Natural killer cell treated with Interleukin-12 subunit alpha and Interleukin-12 subunit beta and Interleukin-15 and Interleukin-18, amount 100 ng/mL, for 72 hours (primary cell): ENCODE data around the gene ELF4. TPM values are rescaled to one million over a fixed set of nuclear protein-coding genes. Genes with fewer than 3 reads are reported as not detected.
"Not testable (repeated sequence)": the region's sequence is repeated elsewhere in the genome, so short reads cannot be mapped to it uniquely, and the experiment has no call there.

Experiments
- ATAC-seq, 2 donors: fragments of 150-1000 bp; cut with Tn5 transposase in 1 of 2; sonication (Bioruptor Pico), chemical (Tn5 transposase) in 1 of 2; 2 replicates each; pipeline ENCODE4 v1.10.0; 2021
- DNase-seq: peaks from one replicate; pipeline ENCODE4 v3.0.0; 2022; ENCODE audit warnings: low spot score
- H3K27ac Mint-ChIP-seq, 2 donors: 1 replicate in 1 of 2; 2 replicates in 1 of 2; pipeline ENCODE4 v1.8.0; 2022; ENCODE audit warnings: mixed read lengths in 2 of 2, mild to moderate bottlenecking in 1 of 2, moderate library complexity in 1 of 2
- H3K27me3 Mint-ChIP-seq, 2 donors: 1 replicate in 1 of 2; 2 replicates in 1 of 2; pipeline ENCODE4 v1.8.0; 2022; ENCODE audit warnings: mixed read lengths in 2 of 2
- H3K36me3 Mint-ChIP-seq: one replicate; pipeline ENCODE4 v1.8.0; 2022; ENCODE audit warnings: mixed read lengths
- H3K4me1 Mint-ChIP-seq, 2 donors: 1 replicate in 1 of 2; 2 replicates in 1 of 2; pipeline ENCODE4 v1.8.0; 2022; ENCODE audit warnings: low read depth in 2 of 2, mixed read lengths in 2 of 2, mild to moderate bottlenecking in 1 of 2
- H3K4me3 Mint-ChIP-seq: one replicate; pipeline ENCODE4 v1.8.0; 2022; ENCODE audit warnings: mixed read lengths
- H3K9me3 Mint-ChIP-seq: 2 replicates; pipeline ENCODE4 v1.8.0; 2022; ENCODE audit warnings: mixed read lengths
- total RNA-seq, 2 donors: library from RNA; stranded (reverse); gene quantifications; one replicate each; pipeline ENCODE4 v1.2.3, GENCODE V29; 2022

The ELF4 gene
- total RNA-seq, 2 donors from 2014 or later = 38.8 to 71.0 TPM

DNA sequence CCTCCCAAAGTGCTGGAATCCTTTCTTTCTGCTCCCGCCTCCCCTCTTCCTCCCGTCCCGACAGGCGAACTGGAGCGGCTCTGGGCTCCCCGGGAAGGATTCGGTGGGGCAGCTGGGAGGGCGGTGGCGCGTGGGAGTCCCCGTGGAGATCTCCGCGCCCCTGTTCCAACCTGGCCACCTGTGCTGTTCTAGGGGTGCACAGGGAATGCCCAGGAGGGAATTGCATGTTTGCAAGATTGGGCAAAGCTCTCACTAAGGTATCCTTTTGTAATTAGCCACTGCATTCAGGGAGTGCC, 11.2 kb upstream of the ELF4 start:
- Mint-ChIP-seq H3K9me3 (no peaks in the 10 kb centered on the region), H3K36me3 (no peaks in the 10 kb centered on the region), H3K4me1 (peaks cover 19 to 20% of the 10 kb centered on the region in 2 donors), H3K4me3 (no peak overlapping the region), H3K27me3 (peaks cover 0 to 10% of the 10 kb centered on the region in 2 donors), H3K27ac (no peak overlapping the region)
- DNase-seq (no peak), ATAC-seq (no peak)

DNA sequence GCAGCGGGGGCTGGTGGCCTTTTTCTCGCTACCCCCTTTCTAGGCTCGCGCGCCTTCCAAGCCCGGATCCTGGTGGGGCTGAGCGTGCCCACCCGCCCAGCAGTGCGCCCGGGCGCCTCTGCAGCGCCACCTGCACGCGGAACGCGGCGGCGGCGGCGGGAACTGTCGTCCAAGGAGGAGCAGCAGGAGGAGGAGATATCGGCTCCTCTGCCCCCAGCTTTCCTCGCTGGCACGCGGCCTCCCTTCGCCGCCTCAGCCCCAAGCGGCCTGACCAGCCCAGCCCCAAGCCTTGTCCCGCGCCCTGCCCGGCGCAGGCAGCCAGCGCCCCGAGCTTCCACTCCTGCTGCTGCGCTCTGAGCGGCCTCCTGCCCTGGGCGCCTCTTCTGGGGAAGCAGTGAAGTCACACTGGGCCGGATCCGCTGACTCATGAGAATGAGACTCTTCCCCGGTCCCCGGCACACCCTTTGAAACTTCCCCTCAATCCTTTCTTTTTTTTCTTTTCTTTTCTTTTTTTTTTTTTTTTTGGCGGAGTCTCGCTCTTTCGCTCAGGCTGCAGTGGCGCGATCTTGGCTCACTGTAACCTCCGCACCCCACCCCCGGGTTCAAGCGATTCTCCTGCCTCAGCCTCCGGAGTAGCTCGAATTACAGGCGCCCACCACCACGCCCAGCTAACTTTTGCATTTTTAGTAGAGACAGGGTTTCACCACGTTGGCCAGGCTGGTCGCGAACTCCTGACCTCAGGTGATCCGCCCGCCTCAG, 10.6 kb upstream of the ELF4 start:
- peaks cover 0 to 10% of the 10 kb centered on the region in 2 donors for H3K27me3 Mint-ChIP-seq
- no peaks in the 10 kb centered on the region for H3K36me3 Mint-ChIP-seq
- peaks cover 19 to 20% of the 10 kb centered on the region in 2 donors for H3K4me1 Mint-ChIP-seq
- H3K4me3 Mint-ChIP-seq = peak overlapping the region; percentile 66
- peak overlapping the region in 1 of 2 donors; percentile 33 for H3K27ac Mint-ChIP-seq
- peak; percentile 90 to 91 for ATAC-seq
- H3K9me3 Mint-ChIP-seq = no peaks in the 10 kb centered on the region
- peak; percentile 75 for DNase-seq

DNA sequence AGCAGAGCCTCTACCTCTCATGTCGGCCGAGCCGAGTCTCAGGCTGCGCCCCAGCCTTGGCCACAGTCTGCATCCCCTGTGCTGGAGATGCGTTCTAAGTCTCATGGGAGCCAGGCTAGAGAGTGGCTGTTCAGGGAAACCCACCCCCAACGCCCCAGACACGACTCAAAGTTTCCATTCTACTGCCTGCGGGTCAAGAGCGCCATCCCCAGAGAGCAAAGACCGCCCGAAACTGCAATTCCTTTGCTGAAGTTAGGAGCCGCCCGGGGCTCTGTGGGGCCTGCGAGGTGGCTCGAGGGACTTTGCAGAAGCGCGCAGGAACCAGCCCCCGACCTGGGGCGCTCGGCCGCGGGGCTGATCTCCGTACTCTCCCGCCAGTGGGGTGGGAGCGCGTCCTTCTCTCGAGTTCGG, 10.0 kb upstream of the ELF4 start:
- Mint-ChIP-seq H3K4me3 (peak overlapping the region; percentile 66), H3K27me3 (peaks cover 0 to 12% of the 10 kb centered on the region in 2 donors), H3K27ac (peak overlapping the region; percentile 33 to 48), H3K36me3 (no peaks in the 10 kb centered on the region), H3K9me3 (no peaks in the 10 kb centered on the region), H3K4me1 (peaks cover 21 to 22% of the 10 kb centered on the region in 2 donors)
- peak; percentile 43 to 46 for ATAC-seq
- DNase-seq = no peak

DNA sequence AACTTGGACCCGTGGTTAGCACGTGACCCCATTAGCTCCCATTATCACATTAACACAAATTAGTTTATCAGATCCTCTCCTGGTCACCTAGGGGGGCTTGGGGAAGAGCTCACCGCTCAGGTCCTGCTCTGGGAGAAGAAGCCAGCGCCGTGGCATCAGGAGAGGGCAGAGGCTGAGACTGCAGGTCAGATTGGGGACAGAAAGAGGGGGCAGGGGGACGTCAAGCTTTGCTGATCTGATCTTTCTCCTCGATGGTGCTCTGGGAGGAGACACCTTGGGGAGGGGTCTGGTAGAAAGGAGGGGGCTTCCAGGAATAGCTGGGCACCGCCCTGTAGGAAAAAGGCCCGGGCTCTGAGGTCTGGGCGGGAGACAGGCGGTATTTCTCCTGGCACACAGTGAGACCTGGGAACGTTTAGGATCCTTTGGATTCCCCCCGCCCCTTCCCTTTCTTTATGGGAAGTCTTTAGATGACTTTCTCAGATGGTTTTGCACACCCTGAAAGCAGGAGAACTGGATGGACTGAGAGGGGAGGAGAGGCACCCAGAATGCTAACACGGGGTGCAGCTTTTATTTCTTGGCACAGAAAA, 9.1 kb upstream of the ELF4 start:
- no peak for DNase-seq
- no peaks in the 10 kb centered on the region for H3K9me3 Mint-ChIP-seq
- no peak for ATAC-seq
- peaks cover 28% of the 10 kb centered on the region in 2 donors for H3K4me1 Mint-ChIP-seq
- no peaks in the 10 kb centered on the region for H3K36me3 Mint-ChIP-seq
- H3K27me3 Mint-ChIP-seq = peaks cover 0 to 9% of the 10 kb centered on the region in 2 donors
- H3K27ac Mint-ChIP-seq = peak overlapping the region in 1 of 2 donors; percentile 48
- H3K4me3 Mint-ChIP-seq = peak overlapping the region; percentile 66

DNA sequence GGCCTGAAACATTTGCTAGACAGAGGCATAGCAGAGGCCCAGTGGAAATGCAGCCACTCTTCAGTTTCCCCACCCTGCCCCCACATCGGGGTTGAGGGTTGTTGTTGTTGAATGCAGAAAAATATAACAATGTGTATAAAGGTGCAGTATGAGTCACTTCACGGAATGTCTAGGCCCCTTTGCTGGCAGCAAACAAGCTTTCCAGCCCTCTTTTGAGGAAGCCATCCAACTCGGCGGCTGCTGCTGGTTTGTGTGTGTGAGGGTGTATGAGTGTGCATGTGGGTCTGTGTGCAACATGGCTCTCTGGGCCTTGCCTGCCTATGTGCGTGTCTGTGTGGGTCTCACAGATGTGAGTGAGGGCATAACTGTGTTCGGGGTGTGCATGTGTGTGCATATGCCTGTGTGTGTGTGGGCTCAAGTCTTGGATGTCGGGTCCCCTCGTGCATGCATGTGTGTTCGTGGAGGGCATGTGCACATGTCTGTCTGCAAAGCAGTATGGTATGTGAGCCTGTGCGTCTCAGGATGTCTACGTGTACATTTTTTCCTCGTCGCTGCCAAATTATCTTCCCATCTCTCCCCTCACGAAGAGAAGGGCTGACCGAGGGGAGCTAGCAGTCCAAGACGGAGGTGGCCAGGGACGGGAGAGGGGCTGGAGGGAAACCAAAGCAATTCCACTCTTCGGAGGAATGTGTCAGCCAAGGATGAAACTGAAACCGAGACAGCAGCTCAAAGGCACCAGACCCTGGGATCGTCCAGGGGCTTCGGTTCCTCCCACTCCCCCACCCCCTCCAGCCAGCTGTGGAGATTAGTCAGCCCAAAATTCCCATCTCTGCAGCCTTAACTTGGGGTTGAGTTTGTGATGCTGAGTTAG, 8.4 kb upstream of the ELF4 start:
- H3K27me3 Mint-ChIP-seq = peaks cover 0 to 9% of the 10 kb centered on the region in 2 donors
- peak overlapping the region in 1 of 2 donors; percentile 48 for H3K27ac Mint-ChIP-seq
- ATAC-seq (peak in 1 of 2 donors; percentile 39), DNase-seq (no peak)
- peaks cover 28 to 35% of the 10 kb centered on the region in 2 donors for H3K4me1 Mint-ChIP-seq
- H3K4me3 Mint-ChIP-seq = peak overlapping the region; percentile 16
- H3K36me3 Mint-ChIP-seq = no peaks in the 10 kb centered on the region
- no peaks in the 10 kb centered on the region for H3K9me3 Mint-ChIP-seq

DNA sequence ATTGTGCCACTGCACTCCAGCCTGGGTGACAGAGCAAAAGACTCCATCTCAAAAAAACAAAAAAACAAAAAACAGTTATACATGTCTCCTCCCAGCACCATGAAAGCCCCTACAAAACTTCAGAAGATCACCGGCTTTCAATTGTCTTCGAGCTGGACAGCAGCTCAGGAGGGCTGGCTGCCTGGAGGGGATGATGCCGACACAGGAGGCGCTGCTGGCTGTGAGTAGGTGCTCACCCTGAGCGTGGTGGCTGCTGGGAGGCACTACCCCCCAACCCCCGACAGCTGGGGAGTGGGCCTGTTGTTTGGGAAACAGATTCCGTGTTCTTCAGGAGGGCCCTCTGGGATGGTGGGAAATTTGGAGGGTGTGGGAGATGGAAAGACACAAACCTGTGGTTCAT, 6.9 kb upstream of the ELF4 start:
- DNase-seq (no peak), ATAC-seq (no peak)
- Mint-ChIP-seq H3K4me1 (peaks cover 28 to 36% of the 10 kb centered on the region in 2 donors), H3K4me3 (no peak overlapping the region), H3K9me3 (no peaks in the 10 kb centered on the region), H3K27me3 (peaks cover 0 to 6% of the 10 kb centered on the region in 2 donors), H3K27ac (peak overlapping the region in 1 of 2 donors; percentile 60), H3K36me3 (no peaks in the 10 kb centered on the region)

DNA sequence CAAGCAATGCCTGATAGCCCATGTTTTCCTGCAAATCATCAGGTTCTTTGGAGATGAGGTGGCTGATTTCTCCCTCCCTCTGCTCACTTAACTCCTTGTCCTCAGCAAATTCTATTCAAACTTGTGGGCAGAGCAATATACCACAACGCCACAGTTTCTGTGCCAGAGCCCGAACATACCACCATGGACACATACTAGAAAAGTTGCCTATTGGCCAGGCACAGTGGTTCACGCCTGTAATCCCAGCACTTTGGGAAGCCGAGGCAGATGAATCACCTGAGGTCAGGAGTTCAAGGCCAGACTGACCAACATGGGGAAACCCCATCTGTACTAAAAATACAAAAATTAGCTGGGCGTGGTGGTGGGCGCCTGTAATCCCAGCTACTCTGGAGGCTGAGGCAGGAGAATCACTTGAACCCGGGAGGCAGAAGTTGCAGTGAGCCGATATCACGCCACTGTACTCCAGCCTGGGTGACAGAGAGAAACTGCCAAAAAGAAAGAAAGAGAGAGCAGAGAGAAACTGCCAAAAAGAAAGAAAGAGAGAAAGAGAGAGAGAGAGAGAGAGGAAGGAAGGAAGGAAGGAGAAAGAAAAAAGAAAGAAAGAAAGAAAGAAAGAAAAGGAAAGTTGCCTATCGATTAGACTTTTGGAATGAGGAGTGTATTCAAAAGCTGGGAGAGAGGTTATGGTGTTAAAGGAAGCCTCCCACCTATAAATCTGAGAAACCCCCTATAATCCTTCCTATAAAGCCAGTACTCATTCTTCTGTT, 5.0 kb upstream of the ELF4 start:
- ATAC-seq, DNase-seq, H3K9me3 Mint-ChIP-seq, H3K27me3 Mint-ChIP-seq, H3K36me3 Mint-ChIP-seq: not testable (repeated sequence)
- Mint-ChIP-seq H3K4me1 (peaks cover 28 to 38% of the 10 kb centered on the region in 2 donors), H3K4me3 (peak overlapping the region; percentile 36), H3K27ac (peak overlapping the region in 1 of 2 donors; percentile 51)

DNA sequence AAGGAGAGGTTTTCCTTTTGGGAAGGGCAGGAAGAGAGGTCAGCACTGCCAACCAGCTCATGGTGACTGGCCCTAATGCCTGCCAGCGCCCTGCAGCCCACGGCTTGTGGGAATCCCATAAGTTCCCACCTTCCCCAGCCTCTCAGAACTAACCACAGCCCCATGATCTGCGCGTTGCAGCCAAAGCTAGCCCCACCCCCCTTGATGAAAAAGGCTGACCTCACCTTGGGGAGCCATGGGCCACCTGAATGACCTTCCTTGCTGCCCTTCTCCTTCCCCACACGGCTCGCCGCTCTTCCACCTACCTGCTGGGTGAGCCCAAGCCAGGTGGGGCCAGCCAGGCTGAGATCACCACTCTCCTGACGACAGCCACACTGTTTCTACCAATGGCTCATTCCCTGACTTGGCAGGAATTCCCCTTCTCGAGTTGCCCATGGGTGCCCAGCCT, 3.9 kb upstream of the ELF4 start:
- H3K9me3 Mint-ChIP-seq = no peaks in the 10 kb centered on the region
- no peak overlapping the region for H3K27ac Mint-ChIP-seq
- H3K4me3 Mint-ChIP-seq = no peak overlapping the region
- DNase-seq (no peak), ATAC-seq (no peak)
- peaks cover 0 to 6% of the 10 kb centered on the region in 2 donors for H3K27me3 Mint-ChIP-seq
- peaks cover 17 to 31% of the 10 kb centered on the region in 2 donors for H3K4me1 Mint-ChIP-seq
- no peaks in the 10 kb centered on the region for H3K36me3 Mint-ChIP-seq

DNA sequence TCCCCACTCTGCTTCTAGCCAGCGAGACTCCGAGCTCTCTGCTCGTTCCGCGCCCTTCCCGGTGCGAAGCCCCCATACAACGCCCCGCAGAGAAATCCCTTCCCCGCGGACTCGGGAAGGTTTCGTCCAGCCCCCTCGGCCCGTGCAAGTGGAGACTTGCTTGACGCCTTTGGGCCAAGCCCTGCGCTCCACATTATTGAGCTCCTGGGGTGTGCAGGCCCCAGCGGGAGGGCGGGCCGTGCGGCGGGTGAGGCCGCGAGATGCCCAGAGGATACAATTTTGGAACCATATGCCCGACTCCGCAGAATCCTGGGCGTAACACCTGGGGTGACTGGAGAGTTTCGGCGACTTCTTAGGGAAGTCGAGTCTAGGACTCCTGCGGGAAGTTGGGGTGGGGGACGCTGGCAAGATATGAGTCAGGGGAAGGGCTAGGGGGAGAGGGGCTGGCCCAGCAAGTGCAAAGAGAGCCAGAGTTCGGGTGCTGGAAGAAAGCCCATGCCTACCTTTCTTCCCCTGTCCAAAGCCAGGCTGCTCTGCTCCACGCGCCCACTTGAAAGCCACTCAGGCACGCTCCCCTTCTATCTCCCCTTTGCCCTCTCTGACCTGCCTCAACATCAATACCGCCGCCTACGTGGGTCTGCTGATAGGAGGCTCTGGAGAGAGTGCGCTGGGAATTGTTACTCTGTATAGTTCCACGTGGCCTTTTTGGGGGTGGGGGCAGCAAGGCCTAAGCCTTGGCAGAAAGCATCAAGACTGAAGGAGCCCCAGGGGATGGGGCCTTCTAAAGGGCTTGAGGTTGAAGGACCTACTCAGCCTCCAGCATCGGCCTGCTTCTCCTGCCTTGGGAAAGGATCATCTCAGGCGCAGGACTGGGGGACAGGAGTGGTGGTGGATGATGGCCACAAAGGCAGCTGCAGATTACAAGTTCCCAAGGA, 1.2 kb upstream of the ELF4 start:
- peaks cover 0 to 5% of the 10 kb centered on the region in 2 donors for H3K27me3 Mint-ChIP-seq
- H3K4me3 Mint-ChIP-seq = peak overlapping the region; percentile 54
- H3K36me3 Mint-ChIP-seq = no peaks in the 10 kb centered on the region
- DNase-seq = no peak
- no peaks in the 10 kb centered on the region for H3K9me3 Mint-ChIP-seq
- peaks cover 23 to 44% of the 10 kb centered on the region in 2 donors for H3K4me1 Mint-ChIP-seq
- no peak for ATAC-seq
- H3K27ac Mint-ChIP-seq = peak overlapping the region in 1 of 2 donors; percentile 23

DNA sequence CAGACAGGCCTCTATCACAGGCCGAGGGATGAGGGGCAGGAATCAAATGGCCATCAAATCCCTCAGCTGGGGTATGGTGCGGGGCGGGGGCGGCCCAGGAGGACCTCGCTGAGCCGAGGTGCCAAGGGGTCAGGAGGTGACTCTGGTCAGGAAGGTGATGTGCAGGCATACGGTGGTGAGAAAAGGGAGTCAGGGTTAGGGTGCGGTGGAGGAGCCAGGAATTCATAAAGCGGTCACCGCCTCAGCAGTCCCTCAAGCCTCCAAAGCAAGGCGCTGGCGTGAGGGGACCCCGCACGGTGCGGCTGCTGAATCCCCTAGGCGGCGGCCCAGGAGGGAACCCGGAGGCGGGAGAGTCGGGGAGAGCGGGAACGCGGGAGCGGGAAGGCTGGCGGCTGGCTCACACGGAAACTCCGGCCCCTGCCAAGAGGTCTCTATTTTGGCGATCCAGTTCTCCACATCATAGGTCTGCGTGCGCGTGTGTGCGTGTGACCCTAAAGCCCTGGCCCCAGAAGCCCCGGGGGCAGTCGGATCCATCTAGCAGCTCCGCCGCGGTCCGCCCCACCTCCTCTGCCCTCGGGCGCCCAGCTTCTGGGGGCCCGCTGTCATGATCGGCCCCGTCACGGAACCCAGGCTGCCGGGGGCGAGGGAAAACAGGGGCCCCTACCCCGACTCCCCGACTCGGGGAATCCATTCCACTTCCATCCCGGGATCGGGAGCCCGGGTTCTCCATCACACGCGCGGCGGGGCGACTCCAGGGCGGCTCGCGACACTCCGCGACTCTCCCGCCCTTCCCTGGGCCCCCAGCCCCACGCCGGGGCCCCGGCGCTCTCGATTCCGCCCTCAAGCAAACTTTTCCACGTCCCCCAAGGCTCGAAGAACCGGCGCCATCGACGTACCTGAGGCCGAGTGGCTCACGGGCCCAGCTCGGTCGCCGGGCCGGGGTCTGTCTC, 593 bp downstream of the ELF4 start:
- H3K36me3 Mint-ChIP-seq = no peaks in the 10 kb centered on the region
- no peaks in the 10 kb centered on the region for H3K9me3 Mint-ChIP-seq
- ATAC-seq (peak in 1 of 2 donors; percentile 41), DNase-seq (no peak)
- H3K27ac Mint-ChIP-seq = peak overlapping the region; percentile 81 to 84
- H3K4me3 Mint-ChIP-seq = peak overlapping the region; percentile 70
- H3K4me1 Mint-ChIP-seq = peaks cover 27 to 45% of the 10 kb centered on the region in 2 donors
- H3K27me3 Mint-ChIP-seq = peaks cover 0 to 2% of the 10 kb centered on the region in 2 donors

DNA sequence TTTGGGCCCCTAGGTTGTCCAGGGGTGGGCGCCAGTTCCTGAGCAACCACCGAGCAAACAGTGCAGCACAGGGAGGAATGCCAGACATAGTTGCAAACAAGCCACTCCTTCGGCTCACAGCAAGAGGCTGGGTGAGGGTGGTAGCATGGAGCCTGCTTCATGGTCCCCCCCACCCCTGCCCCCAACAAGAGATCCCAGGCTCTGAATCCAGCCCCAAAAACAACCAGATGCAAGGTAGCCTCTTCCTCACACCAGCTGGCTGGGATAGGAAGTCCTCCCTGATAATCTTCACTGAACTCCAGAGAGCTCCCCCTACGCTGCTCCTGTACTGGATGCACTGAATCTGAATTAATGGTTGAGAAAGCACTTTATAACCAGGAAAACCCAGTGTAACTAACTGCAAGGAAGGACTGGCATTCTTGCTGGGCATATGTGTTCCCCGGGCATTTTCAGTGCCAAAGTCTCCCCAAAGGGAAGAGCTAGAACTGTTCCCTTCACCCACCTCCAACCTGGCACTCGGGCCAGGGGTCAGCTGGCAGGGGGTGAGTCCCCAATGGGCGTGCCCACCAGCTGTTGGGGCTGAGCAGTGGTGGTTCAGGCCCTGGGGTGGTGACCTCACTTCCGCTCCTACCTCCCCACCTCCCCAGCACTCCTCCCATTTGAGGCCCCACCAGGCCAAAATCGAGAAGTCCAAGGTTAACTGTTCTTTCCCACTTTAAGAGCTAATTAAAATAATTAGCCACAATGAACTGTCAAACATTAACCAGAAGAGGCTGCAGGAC, 1.5 kb downstream of the ELF4 start:
- Mint-ChIP-seq H3K27me3 (peaks cover 0 to 2% of the 10 kb centered on the region in 2 donors), H3K4me1 (peaks cover 33 to 43% of the 10 kb centered on the region in 2 donors), H3K9me3 (no peaks in the 10 kb centered on the region), H3K27ac (peak overlapping the region; percentile 81 to 84), H3K4me3 (peak overlapping the region; percentile 70), H3K36me3 (no peaks in the 10 kb centered on the region)
- peak; percentile 74 to 79 for ATAC-seq
- DNase-seq = peak; percentile 75
